ENCODE data around the gene OR8G1. TPM values are rescaled to one million over a fixed set of nuclear protein-coding genes. Genes with fewer than 3 reads are reported as not detected.

OR8G1 gene
- not detected in 5 replicates for total RNA-seq (2022; extraction: Qiagen RNA extraction)

GRCh38 chr11:124240621-124241397 lies at the start of gene OR8G1:
TSS of gene OR8G1 (plus strand) at chr11:124241095. CDS start at chr11:124249676, 8,581 bp downstream.

GRCh38 chr11:124256076-124256475 lies 15.2 kb downstream of the OR8G1 start, which contains the start of gene OR8G5:
TSS of gene OR8G5 (plus strand) at chr11:124256376. CDS start at chr11:124264932, 8,556 bp downstream.

Other genes with a start within 250 kb of the OR8G1 start
- not detected in 5 replicates for gene OR10G6, start 245.9 kb upstream of the OR8G1 start, total RNA-seq (2022; extraction: Qiagen RNA extraction)
- gene OR10G4, start 228.1 kb upstream of the OR8G1 start, total RNA-seq (2022; extraction: Qiagen RNA extraction) = not detected in 5 replicates
- gene OR10G9, start 218.1 kb upstream of the OR8G1 start, total RNA-seq (2022; extraction: Qiagen RNA extraction) = not detected in 5 replicates
- gene OR10G8, start 214.3 kb upstream of the OR8G1 start, total RNA-seq (2022; extraction: Qiagen RNA extraction) = not detected in 5 replicates
- not detected in 5 replicates for gene OR10G7, start 199.8 kb upstream of the OR8G1 start, total RNA-seq (2022; extraction: Qiagen RNA extraction)
- 0.16 to 0.27 TPM (median 0.21 TPM) in 5 replicates for gene VWA5A, start 125.6 kb upstream of the OR8G1 start, total RNA-seq (2022; extraction: Qiagen RNA extraction)
- gene OR10D3, start 57.8 kb upstream of the OR8G1 start, total RNA-seq (2022; extraction: Qiagen RNA extraction) = not detected in 5 replicates
- not detected in 5 replicates for gene OR8G5, start 15.3 kb downstream of the OR8G1 start, total RNA-seq (2022; extraction: Qiagen RNA extraction)
- not detected in 5 replicates for gene OR8D1, start 72.9 kb downstream of the OR8G1 start, total RNA-seq (2022; extraction: Qiagen RNA extraction)
- not detected in 5 replicates for gene OR8D2, start 79.1 kb downstream of the OR8G1 start, total RNA-seq (2022; extraction: Qiagen RNA extraction)
- not detected in 5 replicates for gene OR8B2, start 143.4 kb downstream of the OR8G1 start, total RNA-seq (2022; extraction: Qiagen RNA extraction)
- not detected in 5 replicates for gene OR8B3, start 157.9 kb downstream of the OR8G1 start, total RNA-seq (2022; extraction: Qiagen RNA extraction)
- gene OR8B4, start 183.8 kb downstream of the OR8G1 start, total RNA-seq (2022; extraction: Qiagen RNA extraction) = not detected in 5 replicates
- gene OR8B8, start 204.6 kb downstream of the OR8G1 start, total RNA-seq (2022; extraction: Qiagen RNA extraction) = not detected in 5 replicates